ELR (cell line): Measurements from ENCODE around the gene GNG7.
"Not testable (repeated sequence)": the region's sequence is repeated elsewhere in the genome, so short reads cannot be mapped to it uniquely, and the experiment has no call there.

Source experiments
- DNase-seq: peaks from one replicate; pipeline ENCODE4 v3.0.0-alpha.2; 2015; ENCODE audit warnings: low read depth

The GNG7 gene

GRCh38 chr19:2534423-2535013, 168.0 kb downstream of the GNG7 start:
- DNase-seq: no peak

DNA sequence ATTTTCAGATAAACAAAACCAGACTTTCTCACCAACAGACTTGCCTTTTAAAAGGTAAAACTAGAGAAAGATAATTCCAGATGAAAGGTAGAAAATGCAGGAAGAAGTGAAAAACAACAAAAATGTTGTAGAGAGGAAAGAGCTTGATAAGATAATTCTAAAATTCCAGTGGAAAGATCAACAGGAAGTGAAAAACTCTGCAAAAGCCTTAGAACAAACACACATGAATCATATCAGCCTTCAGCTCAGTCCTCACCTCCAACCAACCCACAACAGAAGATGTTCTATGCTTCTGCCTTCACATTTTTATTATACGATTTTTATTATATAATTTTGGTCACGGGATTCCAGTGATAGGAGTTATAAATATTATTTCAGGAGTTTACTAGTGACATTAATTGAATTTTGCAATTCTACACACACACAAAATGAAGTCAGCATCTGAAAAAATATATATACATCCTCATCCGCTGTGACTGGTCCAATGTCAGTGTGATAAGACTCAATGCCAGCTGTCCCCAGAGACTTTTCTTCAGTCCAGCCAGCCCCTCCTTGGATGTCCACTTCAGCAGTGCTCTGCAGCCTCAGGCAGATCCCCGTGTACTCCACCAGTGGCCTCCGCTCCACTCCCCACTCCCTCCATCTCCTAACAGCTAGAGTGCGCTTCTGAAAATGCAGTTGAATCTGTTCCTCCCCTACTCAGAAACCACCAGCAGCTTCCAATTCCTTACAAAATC, 168.6 kb downstream of the GNG7 start:
- peak; percentile 55 for DNase-seq

DNA sequence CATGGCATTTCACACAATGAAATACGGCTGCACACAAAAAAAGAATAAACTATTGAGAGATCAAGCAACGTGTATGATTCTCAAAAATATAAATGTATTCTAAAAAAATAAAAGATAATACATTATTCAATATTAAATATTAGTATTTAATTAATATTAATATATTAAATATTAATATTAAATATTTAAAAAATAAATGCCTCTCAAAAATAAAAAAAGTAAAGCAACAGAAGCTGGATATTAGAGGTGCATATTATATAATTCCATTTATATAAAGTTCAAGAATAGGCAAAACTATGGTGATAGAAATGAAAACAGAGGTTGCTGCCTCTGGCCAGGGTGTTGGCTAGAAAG, 169.4 kb downstream of the GNG7 start:
- DNase-seq: no peak

DNA sequence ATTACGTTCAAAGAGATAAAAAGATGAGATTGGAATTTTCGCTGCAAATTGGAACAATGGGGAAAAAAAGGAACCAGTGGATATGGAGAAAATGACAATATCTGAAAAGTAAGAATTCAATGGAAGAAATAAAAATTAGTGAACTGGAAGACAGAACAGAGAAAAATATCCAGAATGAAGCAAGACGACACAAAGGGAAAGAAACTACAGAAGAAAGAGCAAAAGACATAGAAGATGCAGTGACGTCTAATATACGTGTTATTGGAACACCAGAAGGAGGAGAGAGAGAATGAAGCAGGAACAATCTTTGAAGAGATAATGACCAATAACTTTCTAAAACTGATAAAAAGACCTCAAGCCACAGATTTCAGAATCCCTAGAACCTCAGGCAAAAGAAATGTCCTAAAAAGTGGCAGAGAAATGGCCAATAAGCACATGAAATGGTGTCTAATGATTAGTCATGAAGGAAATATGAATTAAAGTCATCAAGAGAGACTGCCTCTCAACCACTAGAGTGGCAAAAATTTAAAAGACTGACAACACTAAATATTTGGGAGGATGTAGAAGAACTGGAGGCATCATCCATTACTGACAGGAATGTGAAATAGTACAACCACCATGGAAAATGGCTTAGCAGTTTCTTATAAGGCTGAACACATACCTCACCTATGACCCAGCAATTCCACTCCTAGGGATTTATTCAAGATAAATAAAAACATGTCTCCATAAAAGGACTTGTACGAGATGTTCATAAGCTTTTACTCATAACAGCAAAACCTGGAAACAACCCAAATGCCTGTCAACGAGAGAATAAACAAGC, 170.0 kb downstream of the GNG7 start:
- peak; percentile 94 for DNase-seq

DNA sequence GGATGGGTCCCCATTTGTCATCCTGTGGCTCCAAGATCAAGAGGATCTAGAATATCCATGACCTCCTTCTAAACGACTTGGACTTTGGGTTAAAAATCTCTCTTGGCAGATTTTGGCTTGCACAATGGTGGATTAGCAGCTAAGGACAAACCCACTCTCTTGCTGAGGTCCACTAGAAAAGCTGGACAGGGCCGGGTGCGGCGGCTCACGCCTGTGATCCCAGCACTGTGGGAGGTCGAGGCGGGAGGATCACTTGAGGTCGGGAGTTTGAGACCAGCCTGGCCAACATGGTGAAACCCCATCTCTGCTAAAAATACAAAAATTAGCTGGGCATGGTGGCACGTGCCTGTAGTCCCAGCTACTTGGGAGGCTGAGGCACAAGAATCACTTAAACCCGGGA, 172.6 kb downstream of the GNG7 start:
- DNase-seq: not testable (repeated sequence)

- peak; percentile 100 for DNase-seq
These were observed 173.0 kb downstream of the GNG7 start for GRCh38 chr19:2529473-2529918.

- no peak for DNase-seq
These were observed 173.8 kb downstream of the GNG7 start for GRCh38 chr19:2528675-2529101.

DNA sequence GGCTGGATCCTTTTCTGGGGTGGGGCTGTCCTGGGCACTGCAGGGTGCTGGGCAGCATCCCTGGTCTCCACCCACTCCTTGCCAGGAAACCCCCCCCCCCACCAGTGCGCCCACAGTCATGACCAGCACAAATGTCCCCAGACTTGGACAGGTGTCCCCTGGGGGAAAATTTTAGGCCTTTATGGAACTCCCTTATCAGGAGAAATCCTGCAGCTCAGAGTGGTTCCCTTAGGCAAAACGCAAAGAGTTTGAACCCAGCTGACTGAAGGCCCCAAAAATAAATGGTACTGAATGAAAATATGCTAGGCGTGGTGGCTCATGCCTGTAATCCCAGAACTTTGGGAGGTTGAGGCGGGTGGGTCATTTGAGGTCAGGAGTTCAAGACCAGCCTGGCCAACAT, 174.8 kb downstream of the GNG7 start:
- no peak for DNase-seq

DNA sequence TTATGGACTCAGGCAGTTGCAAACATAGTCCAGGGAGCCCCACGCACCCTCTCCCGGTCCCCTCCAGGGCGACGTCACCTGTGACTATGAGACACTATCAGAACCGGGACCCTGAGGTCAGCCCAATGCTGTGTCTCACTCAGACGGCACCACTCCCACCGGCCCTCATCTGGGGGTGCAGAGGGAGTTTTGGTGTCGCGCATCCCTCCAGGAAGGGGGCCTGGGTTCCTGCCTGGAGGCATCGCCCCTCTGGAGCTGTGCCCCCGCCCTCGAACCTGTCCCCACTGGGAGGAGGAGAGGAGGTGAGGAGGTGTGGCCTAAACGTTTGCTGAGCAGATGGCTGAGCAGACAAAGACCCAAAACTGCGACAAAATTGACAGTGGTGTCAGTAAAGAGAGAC, 175.3 kb downstream of the GNG7 start:
- no peak for DNase-seq

DNA sequence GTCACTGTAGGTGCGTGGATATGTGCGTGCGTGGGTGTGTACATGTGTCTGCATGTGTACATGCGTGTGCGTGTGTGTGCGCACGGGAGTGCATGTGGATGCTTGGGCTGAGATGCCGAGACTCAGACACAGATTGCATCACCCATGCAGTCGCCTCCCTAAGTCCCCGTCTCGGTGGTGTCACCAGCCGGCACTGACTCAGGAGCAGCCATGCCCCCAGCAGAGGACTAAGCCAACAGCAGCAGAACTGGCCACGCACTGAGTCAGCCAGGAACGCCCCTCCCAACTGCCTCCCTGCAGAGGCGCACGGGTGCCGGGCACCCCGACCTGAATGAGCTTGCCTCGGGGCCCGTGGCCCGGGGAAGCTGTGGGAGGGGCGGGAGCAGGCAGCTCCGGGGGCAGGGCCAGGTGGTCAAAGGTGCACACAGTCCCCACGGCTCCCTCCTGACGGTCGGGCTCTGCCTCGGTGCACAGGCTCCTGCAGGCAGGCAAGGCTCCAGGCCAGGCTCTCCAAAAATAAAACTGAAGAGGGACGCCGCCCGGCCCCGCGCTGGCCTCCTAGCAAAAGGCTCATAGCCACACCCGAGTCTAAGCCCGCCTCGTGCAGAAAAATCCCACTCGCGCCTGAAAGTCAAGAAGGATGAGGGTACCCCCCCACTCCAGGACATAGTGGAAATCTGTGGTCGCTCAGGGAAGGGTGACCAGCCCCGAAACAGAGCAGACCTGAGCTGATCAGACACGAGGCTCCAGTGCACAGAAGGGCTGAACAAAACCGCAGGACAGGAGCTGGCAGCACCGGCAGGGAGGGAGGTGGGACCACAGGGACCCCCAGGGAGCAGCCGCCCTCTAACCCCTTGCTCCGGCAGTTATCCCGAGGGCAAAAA, 177.4 kb downstream of the GNG7 start:
- DNase-seq: peak; percentile 89

- no peak for DNase-seq
These were observed 178.1 kb downstream of the GNG7 start for GRCh38 chr19:2524361-2524839.

GRCh38 chr19:2523630-2524311, 178.7 kb downstream of the GNG7 start:
- DNase-seq: peak; percentile 81

DNA sequence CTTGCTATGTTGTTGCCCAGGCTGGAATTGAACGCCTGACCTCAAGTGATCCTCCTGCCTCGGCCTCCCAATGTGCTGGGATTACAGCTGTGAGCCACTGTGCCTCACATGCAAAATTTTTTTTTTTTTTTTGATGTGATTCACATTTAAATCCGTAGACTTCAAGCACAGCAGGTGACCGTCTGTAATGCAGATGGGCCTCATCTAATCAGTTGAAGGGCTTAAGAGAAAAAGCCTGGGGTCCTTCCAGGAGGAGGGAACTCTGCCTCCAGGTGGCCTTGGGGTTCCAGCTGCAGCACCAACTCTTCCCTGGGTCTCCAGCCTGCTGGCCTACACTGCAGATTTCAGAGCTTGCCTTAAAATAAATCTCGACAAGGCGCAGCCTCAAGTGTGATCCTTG, 183.0 kb downstream of the GNG7 start:
- no peak for DNase-seq

GRCh38 chr19:2518856-2519255, 183.6 kb downstream of the GNG7 start:
- DNase-seq: not testable (repeated sequence)

DNA sequence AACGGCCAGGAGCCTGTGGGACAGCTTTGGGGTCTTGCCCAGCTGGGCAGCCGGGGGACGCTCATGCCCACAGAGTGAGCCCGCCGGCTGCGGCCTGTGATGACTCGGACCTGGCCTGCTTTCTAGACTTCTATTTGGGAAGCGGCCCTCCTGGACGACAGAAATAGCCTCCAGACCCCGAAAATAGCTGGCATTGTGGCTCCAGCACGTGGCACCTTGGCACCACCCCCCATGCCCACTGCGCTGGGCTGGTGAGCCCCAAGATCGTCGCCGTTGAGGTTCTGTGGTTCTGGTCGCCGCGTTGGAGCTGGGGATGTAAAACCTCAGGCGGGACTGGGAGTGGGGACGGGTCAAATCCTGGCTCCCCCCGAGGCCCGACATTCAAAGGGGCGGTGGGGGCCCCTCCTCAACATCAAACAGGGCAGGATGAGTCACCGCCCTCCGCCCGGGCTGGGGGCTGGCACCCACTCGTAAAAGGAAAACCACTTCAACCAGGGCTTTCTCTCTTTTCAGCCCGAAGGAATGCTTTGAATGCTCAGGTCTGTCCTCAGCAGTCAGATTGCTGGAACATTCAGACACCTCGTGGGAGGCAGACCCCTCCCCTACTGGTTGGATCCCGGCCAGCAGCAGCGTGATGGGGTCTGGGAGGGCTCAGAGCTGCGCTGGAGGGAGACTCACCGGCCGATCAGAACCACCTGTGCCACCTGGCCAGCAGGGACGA, 184.5 kb downstream of the GNG7 start:
- DNase-seq: no peak

- DNase-seq: no peak
These were observed 185.8 kb downstream of the GNG7 start for GRCh38 chr19:2516727-2517126.

- no peak for DNase-seq
These were observed 187.4 kb downstream of the GNG7 start for GRCh38 chr19:2514981-2515518.

DNA sequence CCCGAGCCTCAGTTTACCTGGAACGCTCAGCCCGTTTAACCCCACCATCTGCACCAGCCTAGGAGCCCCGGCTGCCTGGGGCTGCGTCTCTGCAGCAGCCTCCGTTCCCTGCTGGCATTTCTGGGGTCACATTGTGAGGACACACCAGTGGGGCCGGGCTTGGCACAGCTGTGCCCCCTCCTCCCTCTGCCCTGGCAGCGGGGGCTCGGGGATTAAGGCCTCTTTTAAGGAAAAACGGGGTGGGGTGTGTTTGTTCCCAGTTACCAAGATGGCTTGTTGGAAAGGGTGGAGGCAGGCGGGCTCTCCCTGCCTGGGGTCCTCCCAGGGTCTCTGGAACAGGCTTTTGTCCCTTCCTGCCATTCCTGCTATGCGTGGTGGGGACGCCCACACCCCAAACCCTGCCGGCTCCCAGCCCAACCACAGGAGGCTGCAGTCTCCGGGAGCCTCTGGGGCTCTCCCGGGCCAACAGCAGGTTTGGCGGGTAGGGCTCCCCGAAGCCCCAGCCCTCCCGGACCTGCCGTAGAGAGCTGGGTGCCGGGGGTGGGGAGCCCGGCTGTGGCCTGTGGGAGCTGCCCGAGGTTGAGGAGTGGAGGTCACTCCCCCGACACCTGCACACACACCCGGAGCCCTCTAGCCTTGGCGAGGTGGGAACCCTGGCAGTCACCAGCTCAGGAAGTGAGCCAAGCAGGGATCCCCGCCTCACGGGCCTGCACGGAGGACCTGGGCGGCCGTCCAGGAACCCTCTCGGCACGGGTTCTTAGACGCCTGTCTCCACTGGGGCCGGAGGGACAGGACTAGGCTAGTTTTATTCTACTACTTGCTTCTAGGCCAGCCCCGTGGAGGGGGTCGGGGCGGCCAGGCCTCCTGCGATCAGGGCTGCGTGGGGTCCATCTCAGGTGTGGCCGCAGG, 189.7 kb downstream of the GNG7 start:
- DNase-seq: no peak

GRCh38 chr19:2511991-2512390, 190.5 kb downstream of the GNG7 start:
- DNase-seq: no peak
